Measurements from ENCODE around the gene AMDHD2. TPM values are rescaled to one million over a fixed set of nuclear protein-coding genes. Genes with fewer than 3 reads are reported as not detected.

The AMDHD2 gene
- total RNA-seq, 6 experiments from 2014 or later = 12.3 to 24.9 (median 21.4) TPM

DNA sequence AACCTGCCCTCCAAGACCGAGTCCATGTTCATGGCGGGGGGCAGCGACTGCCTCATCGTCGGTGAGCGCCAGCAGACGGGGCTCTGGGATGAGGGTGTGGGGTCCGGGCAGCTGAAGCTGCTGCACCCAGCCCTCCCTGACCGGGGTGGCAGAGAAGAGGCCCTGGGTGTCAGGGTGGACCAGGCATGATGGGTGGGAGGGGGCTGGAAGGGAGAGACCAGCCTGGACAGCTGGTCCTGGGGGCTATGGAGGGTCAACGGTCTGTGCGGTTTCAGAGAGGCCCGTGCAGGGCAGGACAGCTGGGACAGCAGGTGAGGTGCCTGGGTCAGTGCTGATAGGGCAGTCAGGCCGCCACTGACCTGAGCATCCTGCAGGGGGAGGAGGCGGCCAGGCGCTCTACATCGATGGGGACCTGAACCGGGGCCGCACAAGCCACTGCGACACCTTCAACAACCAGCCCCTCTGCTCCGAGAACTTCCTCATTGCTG lies 19.7 kb upstream of the AMDHD2 start:
- Histone ChIP-seq H3K36me3 (no peaks in the 10 kb centered on the region), H3K4me3 (no peak overlapping the region), H3K27me3 (no peaks in the 10 kb centered on the region), H3K4me1 (peaks cover 0 to 44% (median 23%) of the 10 kb centered on the region in 4 donors), H3K27ac (no peak overlapping the region), H3K9me3 (no peaks in the 10 kb centered on the region)
- TF ChIP-seq POLR2A (IDR thresholded peaks at IDR 0.05) = no peak
- TF ChIP-seq, protein P1, sequence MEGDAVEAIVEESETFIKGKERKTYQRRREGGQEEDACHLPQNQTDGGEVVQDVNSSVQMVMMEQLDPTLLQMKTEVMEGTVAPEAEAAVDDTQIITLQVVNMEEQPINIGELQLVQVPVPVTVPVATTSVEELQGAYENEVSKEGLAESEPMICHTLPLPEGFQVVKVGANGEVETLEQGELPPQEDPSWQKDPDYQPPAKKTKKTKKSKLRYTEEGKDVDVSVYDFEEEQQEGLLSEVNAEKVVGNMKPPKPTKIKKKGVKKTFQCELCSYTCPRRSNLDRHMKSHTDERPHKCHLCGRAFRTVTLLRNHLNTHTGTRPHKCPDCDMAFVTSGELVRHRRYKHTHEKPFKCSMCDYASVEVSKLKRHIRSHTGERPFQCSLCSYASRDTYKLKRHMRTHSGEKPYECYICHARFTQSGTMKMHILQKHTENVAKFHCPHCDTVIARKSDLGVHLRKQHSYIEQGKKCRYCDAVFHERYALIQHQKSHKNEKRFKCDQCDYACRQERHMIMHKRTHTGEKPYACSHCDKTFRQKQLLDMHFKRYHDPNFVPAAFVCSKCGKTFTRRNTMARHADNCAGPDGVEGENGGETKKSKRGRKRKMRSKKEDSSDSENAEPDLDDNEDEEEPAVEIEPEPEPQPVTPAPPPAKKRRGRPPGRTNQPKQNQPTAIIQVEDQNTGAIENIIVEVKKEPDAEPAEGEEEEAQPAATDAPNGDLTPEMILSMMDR (IDR thresholded peaks at IDR 0.05) = no peak
- intact Hi-C loops (cut with DNase I) = loop anchor here (5.0 to 10.0 kb wide), 2 partner anchors 158 to 306 kb away; partner anchors contain the start of genes CASKIN1 (in 2 of the 2) and ABCA3 (in 1 of the 2)
- DNase-seq (no peak), ATAC-seq (no peak)
- 81% methylated on average over 8 of the region's 20 CpGs for WGBS (ENCODE audit: insufficient coverage, low coverage, low lambda C conversion rate, missing lambda C conversion rate)

DNA sequence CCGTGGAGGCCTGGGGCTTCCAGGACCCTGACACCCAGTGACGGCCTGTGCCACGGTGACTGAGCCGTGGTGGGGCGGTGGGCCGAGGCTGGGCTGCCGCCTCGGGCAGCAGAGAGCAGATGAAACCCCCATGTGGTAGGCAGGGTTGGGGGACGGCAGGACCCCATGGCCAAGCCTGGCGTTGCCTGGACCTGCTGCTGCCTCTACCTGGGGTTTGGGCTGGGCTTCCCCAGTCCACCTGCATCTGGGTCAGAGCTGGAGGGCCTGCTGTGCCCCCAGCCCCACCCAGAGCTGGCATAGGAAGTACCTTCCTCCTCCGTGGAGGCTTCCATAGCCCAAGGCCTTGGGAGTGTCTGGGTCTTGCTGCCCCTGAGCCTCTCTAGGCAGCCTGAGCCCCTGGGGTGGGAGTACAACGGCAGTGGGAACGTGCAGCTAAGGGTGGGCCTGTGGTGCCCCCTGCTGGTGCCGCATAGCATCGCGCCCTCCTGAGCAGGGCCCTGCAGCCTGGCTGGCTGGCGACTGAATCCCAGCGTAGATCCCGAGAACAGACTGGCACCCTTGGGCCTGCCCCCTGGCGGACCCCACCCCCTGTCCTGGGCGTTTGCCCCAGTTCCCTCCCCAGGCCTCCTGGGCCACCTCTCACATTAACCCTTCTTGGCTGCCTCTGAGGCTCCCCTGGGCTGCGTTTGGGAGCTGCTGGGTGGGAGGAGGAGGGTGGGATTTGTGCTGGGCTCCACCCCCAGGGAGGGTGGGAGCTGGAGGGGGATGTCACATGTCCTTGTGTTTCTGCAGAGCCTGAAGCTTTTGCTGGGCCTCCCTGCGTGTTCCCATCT lies 19.0 kb upstream of the AMDHD2 start:
- no peaks in the 10 kb centered on the region for H3K36me3 ChIP-seq
- no peak overlapping the region for H3K27ac ChIP-seq
- ATAC-seq = peak; percentile 75 to 83 (median 79)
- H3K4me3 ChIP-seq = no peak overlapping the region
- 0% methylated on average over 6 of the region's 23 CpGs for WGBS (ENCODE audit: insufficient coverage, low coverage, low lambda C conversion rate, missing lambda C conversion rate)
- peaks cover 0 to 44% (median 23%) of the 10 kb centered on the region in 4 donors for H3K4me1 ChIP-seq
- peak; percentile 79 to 85 (median 84) for DNase-seq
- no peaks in the 10 kb centered on the region for H3K27me3 ChIP-seq
- TF ChIP-seq POLR2A (IDR thresholded peaks at IDR 0.05) = no peak
- TF ChIP-seq, protein P1 (IDR thresholded peaks at IDR 0.05) = peak; percentile 97 to 100 (median 98)
- intact Hi-C loops (cut with DNase I) = loop anchor here (5.0 to 10.0 kb wide), 2 partner anchors 159 to 306 kb away; partner anchors contain the start of genes CASKIN1 (in 2 of the 2) and ABCA3 (in 1 of the 2)
- H3K9me3 ChIP-seq = no peaks in the 10 kb centered on the region

DNA sequence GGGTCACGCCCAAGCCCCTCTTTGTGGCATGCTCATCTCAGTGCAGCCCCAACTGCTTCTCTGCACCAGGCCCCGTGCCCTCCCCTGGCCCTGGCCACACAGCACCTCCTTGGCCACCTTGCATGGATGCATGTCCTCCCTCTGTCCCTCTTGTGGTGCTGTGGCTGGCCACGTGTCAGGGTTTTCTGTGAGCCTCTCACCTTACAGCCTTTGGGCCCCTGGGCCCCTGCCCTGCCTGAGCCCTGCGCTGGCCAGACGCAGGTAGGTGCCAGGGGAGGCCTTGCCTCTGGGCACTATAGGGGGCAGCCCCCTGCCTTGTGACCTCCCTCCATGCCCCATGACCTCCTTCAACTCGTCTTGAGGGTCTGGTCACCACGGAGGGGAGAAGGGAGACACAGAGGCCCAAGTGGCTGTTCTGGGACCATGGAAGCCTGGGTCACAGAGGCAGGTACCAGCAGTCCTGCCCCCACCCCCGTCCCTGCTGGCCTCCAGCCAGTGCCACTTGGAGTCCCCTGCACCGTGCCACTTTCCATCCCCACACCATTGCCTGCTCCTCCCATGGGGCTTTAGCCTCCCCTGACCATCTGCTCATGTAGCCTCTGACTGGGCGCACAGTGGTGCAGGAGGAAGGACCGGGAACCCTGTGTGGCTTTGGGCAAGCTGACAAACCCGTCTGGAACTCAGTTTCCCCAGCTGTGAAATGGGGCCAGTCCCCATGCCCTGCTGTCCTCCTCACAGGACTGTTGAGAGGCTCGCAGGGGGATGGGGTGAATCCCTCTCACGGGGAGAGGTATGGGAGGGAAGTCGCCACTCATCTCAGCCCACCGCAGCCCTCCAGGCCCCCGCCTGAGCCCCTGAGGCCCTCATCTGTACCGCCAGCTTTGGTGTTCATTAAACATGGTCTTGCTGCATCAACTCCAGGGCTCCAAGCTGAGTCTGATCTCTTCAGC lies 17.9 kb upstream of the AMDHD2 start:
- intact Hi-C loops (cut with DNase I) = loop anchor here (5.0 to 10.0 kb wide), 2 partner anchors 160 to 307 kb away; partner anchors contain the start of genes CASKIN1 (in 2 of the 2) and ABCA3 (in 1 of the 2)
- Histone ChIP-seq H3K9me3 (no peaks in the 10 kb centered on the region), H3K27ac (peak overlapping the region in 1 of 3 donors; percentile 51), H3K4me1 (peaks cover 0 to 39% (median 20%) of the 10 kb centered on the region in 4 donors), H3K4me3 (no peak overlapping the region), H3K36me3 (no peaks in the 10 kb centered on the region), H3K27me3 (no peaks in the 10 kb centered on the region)
- no peak for ATAC-seq
- WGBS (ENCODE audit: insufficient coverage, low coverage, low lambda C conversion rate, missing lambda C conversion rate) = 73% methylated on average over 4 of the region's 18 CpGs
- no peak for DNase-seq
- TF ChIP-seq, protein P1 (IDR thresholded peaks at IDR 0.05) = no peak
- TF ChIP-seq POLR2A (IDR thresholded peaks at IDR 0.05) = no peak

DNA sequence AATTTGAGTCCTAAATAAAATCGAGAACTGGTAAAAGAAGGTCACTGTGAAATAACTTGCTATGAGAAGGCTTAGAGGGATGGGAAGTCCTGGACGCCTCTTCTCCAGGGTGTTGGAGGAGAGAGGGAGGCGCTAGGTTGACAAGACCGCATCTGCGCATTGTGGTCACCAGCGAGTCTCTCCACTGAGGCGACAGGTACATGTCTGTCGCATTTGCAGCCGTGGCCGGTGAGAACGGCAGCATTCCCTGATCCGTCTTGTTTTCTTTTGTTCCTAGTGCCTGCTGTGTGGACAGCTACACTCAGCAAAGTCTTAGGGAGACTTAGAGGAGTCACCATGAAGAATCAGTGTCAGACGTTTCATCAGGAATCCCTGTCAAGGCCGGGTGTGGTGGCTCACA lies 14.5 kb upstream of the AMDHD2 start:
- no peaks in the 10 kb centered on the region for H3K27me3 ChIP-seq
- WGBS (ENCODE audit: insufficient coverage, low coverage, low lambda C conversion rate, missing lambda C conversion rate) = 91% methylated on average over 8 of the region's 14 CpGs
- ATAC-seq (no peak), DNase-seq (no peak)
- TF ChIP-seq POLR2A (IDR thresholded peaks at IDR 0.05) = no peak
- TF ChIP-seq, protein P1 (IDR thresholded peaks at IDR 0.05) = no peak
- no peaks in the 10 kb centered on the region for H3K9me3 ChIP-seq
- intact Hi-C loops (cut with DNase I) = loop anchor here (10.0 kb wide), 1 partner anchor 311 kb away; the partner anchor contains the start of gene CASKIN1 (in 2 of the 2)
- H3K4me3 ChIP-seq = no peak overlapping the region
- H3K36me3 ChIP-seq = no peaks in the 10 kb centered on the region
- H3K27ac ChIP-seq = no peak overlapping the region
- peaks cover 0 to 18% (median 9%) of the 10 kb centered on the region in 4 donors for H3K4me1 ChIP-seq
